Measurements from ENCODE around the gene HMCN1. TPM values are rescaled to one million over a fixed set of nuclear protein-coding genes. Genes with fewer than 3 reads are reported as not detected.

Gene HMCN1
- total and polyA plus RNA-seq, 9 donors = 1.4 to 26.6 (median 3.8) TPM

DNA sequence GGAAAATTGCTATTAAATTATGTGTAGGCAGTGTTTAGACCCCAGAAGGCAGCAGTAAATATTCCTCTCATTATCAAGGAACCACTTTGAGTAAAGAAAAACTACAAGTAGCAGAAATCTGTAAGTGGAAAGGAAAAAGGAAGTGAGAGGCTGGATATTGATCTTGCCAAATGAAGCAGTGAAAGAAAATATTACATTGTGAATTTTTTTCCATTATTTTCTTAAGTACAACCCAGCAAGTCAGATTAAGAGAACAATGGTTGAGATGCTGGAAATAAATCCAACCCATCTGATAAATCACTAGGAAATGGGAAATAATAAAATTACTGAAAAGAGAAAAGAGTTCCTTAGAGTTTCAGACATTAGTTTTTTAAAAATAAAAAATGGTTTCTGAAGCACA lies 106.7 kb downstream of the HMCN1 start:
- no peak for TF ChIP-seq EP300 (IDR thresholded peaks at IDR 0.05)
- TF ChIP-seq, protein P1, sequence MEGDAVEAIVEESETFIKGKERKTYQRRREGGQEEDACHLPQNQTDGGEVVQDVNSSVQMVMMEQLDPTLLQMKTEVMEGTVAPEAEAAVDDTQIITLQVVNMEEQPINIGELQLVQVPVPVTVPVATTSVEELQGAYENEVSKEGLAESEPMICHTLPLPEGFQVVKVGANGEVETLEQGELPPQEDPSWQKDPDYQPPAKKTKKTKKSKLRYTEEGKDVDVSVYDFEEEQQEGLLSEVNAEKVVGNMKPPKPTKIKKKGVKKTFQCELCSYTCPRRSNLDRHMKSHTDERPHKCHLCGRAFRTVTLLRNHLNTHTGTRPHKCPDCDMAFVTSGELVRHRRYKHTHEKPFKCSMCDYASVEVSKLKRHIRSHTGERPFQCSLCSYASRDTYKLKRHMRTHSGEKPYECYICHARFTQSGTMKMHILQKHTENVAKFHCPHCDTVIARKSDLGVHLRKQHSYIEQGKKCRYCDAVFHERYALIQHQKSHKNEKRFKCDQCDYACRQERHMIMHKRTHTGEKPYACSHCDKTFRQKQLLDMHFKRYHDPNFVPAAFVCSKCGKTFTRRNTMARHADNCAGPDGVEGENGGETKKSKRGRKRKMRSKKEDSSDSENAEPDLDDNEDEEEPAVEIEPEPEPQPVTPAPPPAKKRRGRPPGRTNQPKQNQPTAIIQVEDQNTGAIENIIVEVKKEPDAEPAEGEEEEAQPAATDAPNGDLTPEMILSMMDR (IDR thresholded peaks at IDR 0.05) = no peak
- no peak for TF ChIP-seq POLR2A (IDR thresholded peaks at IDR 0.05)
- Histone ChIP-seq H3K27ac (no peak overlapping the region), H3K9me3 (no peaks in the 10 kb centered on the region), H3K4me1 (ENCODE audit: insufficient read depth) (no peaks in the 10 kb centered on the region), H3K4me3 (no peak overlapping the region), H3K27me3 (no peaks in the 10 kb centered on the region), H3K36me3 (no peaks in the 10 kb centered on the region)
- DNase-seq = no peak
- intact Hi-C loops (cut with DNase I) = no loop called here

DNA sequence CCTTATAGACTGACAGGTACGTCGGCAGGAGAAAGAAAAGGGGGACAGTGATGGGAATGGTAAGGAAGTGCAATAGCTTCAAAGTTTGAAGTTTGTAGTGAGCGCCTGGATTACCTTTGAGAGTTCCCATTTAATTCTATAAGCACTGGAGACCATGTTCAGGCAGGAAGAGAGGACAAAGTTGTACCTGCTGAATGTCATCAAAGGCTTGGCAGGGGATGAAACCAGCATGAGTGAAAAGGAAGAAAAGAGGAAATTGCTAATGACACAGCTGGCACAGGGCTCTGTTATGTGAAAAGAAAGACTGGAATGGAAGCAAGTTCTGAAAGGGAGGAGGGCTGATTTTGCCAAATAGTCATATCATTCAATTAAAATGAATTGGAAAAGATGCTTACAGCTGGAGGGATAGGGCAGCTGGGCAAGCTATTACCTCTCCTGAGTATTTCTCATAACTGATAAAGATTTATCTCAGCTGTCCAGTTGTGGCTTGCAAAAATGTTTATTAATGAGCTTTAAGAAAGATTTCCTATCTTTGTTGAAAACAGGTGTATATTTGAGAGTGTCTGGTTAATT lies 109.2 kb downstream of the HMCN1 start:
- Histone ChIP-seq H3K36me3 (no peaks in the 10 kb centered on the region), H3K4me1 (ENCODE audit: insufficient read depth) (no peaks in the 10 kb centered on the region), H3K27ac (no peak overlapping the region), H3K4me3 (no peak overlapping the region), H3K27me3 (no peaks in the 10 kb centered on the region), H3K9me3 (no peaks in the 10 kb centered on the region)
- TF ChIP-seq POLR2A (IDR thresholded peaks at IDR 0.05) (no peak), EP300 (IDR thresholded peaks at IDR 0.05) (no peak)
- TF ChIP-seq, protein P1 (IDR thresholded peaks at IDR 0.05) = no peak
- WGBS, 3 donors = 62 to 72% (median 68%) methylated on average over 3 of the region's 3 CpGs
- intact Hi-C loops (cut with DNase I) = no loop called here
- no peak for DNase-seq

DNA sequence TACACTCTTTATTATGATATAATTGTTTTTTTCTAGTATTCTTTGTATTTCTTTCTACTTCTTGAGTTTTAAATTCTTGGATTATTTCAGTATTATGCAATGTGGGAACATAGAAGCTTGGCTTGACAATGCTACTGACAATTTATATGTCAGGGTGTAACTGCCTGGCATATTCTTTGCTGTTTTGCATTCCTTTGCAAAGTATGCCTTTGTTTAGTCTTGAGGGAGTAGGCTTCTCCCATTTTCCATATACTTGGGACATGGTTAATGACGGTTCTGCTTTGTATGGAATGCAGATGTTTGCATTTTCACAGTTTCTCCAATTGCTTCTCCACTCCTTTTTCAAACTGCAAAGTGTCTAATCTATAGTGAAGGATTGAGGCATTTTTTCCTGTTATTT lies 109.8 kb downstream of the HMCN1 start:
- no peaks in the 10 kb centered on the region for H3K27me3 ChIP-seq
- no peaks in the 10 kb centered on the region for H3K36me3 ChIP-seq
- intact Hi-C loops (cut with DNase I) = no loop called here
- no peaks in the 10 kb centered on the region for H3K9me3 ChIP-seq
- DNase-seq = no peak
- H3K27ac ChIP-seq = no peak overlapping the region
- TF ChIP-seq POLR2A (IDR thresholded peaks at IDR 0.05) (no peak), EP300 (IDR thresholded peaks at IDR 0.05) (no peak)
- TF ChIP-seq, protein P1 (IDR thresholded peaks at IDR 0.05) = no peak
- no peaks in the 10 kb centered on the region for H3K4me1 ChIP-seq (ENCODE audit: insufficient read depth)
- H3K4me3 ChIP-seq = no peak overlapping the region
- 8 to 20% (median 16%) methylated on average over 1 of the region's 1 CpG for WGBS, 3 donors

DNA sequence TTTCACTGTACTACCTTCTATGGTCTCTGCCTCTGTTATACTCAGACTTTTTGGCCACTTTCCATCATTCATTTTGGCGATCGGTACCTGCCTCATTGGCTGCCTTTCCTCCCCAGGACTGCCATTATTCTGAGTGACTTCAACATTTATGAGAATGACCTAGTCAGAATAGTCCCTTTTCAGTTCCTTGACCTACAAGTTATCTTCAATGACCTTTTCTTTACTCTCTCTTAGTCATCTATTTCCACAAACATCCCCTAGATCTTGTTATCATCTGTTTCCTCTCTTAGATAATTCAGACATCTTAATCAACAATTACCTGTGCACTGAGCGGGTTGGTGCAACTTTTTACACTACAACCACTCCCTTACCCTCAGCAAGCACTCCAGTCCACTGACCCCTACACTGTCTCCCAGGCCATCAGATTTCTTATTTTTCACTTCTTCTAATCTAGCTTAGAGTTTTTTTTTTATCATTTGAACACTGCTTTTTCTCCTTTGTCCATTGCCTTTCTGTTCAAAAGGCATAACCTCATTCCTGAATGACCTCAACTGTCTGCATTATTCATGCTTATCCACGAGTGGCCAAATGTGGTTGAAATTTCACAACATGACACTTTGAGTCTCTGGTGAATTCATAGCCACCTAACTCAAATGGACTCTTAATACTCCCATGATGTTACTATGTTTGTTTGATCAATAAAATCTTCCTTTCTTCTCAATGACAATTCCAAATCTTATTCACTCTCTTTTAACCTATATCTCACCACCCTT lies 112.7 kb downstream of the HMCN1 start:
- no peak overlapping the region for H3K4me3 ChIP-seq
- no peaks in the 10 kb centered on the region for H3K4me1 ChIP-seq (ENCODE audit: insufficient read depth)
- TF ChIP-seq EP300 (IDR thresholded peaks at IDR 0.05) (no peak), POLR2A (IDR thresholded peaks at IDR 0.05) (no peak)
- TF ChIP-seq, protein P1 (IDR thresholded peaks at IDR 0.05) = no peak
- H3K27me3 ChIP-seq = no peaks in the 10 kb centered on the region
- H3K36me3 ChIP-seq = no peaks in the 10 kb centered on the region
- intact Hi-C loops (cut with DNase I) = no loop called here
- 84 to 91% (median 85%) methylated on average over 4 of the region's 4 CpGs for WGBS, 3 donors
- H3K27ac ChIP-seq = no peak overlapping the region
- DNase-seq = no peak
- H3K9me3 ChIP-seq = no peaks in the 10 kb centered on the region
